Jurkat, Clone E6-1 (cell line): ENCODE results near the gene XRCC3.
A peak's percentile ranks its signal among the peaks of the same experiment; 100 is the strongest.

ENCODE experiments used
- DNase-seq: peaks from one replicate; pipeline ENCODE4 v3.0.0-alpha.2; 2011; ENCODE audit warnings: low read depth, low spot score
- H3K4me3 ChIP-seq: 2 replicates; pipeline ENCODE4 v1.5.1; 2011; ENCODE audit warnings: mild to moderate bottlenecking, low read length, control low read depth, moderate library complexity

The XRCC3 gene

GRCh38 chr14:103729496-103730448 is 14.5 kb upstream of the XRCC3 start:
- DNase-seq = peak; percentile 83
- peak overlapping the region; percentile 15 for H3K4me3 ChIP-seq

GRCh38 chr14:103728721-103729120 is 13.5 kb upstream of the XRCC3 start:
- no peak for DNase-seq
- no peak overlapping the region; the same call in 1 of the 2 replicates for H3K4me3 ChIP-seq

GRCh38 chr14:103728141-103728540 is 12.9 kb upstream of the XRCC3 start:
- DNase-seq = no peak
- no peak overlapping the region for H3K4me3 ChIP-seq

GRCh38 chr14:103727313-103727980 is 12.2 kb upstream of the XRCC3 start:
- no peak for DNase-seq
- H3K4me3 ChIP-seq = no peak overlapping the region

- no peak overlapping the region for H3K4me3 ChIP-seq
- no peak for DNase-seq
Measured at GRCh38 chr14:103726474-103726873, 11.2 kb upstream of the XRCC3 start.

GRCh38 chr14:103725739-103726395 is 10.6 kb upstream of the XRCC3 start:
- no peak for DNase-seq

GRCh38 chr14:103725001-103725682 is 9.9 kb upstream of the XRCC3 start:
- no peak overlapping the region for H3K4me3 ChIP-seq
- no peak for DNase-seq

More at GRCh38 chr14:103725739-103726395, 10.6 kb upstream of the XRCC3 start:
- H3K4me3 ChIP-seq = no peak overlapping the region

- H3K4me3 ChIP-seq = no peak overlapping the region
- DNase-seq = no peak
Measured at GRCh38 chr14:103724116-103724515, 8.9 kb upstream of the XRCC3 start.

- DNase-seq = no peak
- no peak overlapping the region for H3K4me3 ChIP-seq
Measured at GRCh38 chr14:103723748-103724081, 8.5 kb upstream of the XRCC3 start.

GRCh38 chr14:103721334-103722120 is 6.3 kb upstream of the XRCC3 start:
- no peak for DNase-seq
- H3K4me3 ChIP-seq = no peak overlapping the region

GRCh38 chr14:103719751-103720150 is 4.5 kb upstream of the XRCC3 start:
- peak overlapping the region; percentile 26; the same call in 1 of the 2 replicates for H3K4me3 ChIP-seq
- DNase-seq = peak; percentile 97

- DNase-seq = no peak
- H3K4me3 ChIP-seq = no peak overlapping the region
Measured at GRCh38 chr14:103718572-103718971, 3.3 kb upstream of the XRCC3 start.

- peak overlapping the region; percentile 70 for H3K4me3 ChIP-seq
- no peak for DNase-seq
Measured at GRCh38 chr14:103716899-103717411, 1.7 kb upstream of the XRCC3 start.

GRCh38 chr14:103716091-103716801 is 995 bp upstream of the XRCC3 start:
- peak overlapping the region; percentile 70 for H3K4me3 ChIP-seq
- no peak for DNase-seq

- peak overlapping the region; percentile 63 for H3K4me3 ChIP-seq
- DNase-seq = no peak
Measured at GRCh38 chr14:103714063-103714724, 1.1 kb downstream of the XRCC3 start.

GRCh38 chr14:103713304-103714062 is 1.8 kb downstream of the XRCC3 start:
- peak overlapping the region; percentile 63 for H3K4me3 ChIP-seq

More at GRCh38 chr14:103713304-103714062, 1.8 kb downstream of the XRCC3 start:
- no peak for DNase-seq
